ENCODE results near the gene C11orf87. TPM values are rescaled to one million over a fixed set of nuclear protein-coding genes. Genes with fewer than 3 reads are reported as not detected.

C11orf87 gene
- not detected for total RNA-seq
- not detected for polyA plus RNA-seq
- total RNA-seq, result 0 reads per million in 6 experiments

GRCh38 chr11:109421981-109422869 is at the start of gene C11orf87:
Gene C11orf87, plus strand, starts transcription at chr11:109422190. Its CDS starts 1,444 bp downstream, at chr11:109423634.
- peaks cover 20 to 57% (median 35%) of the 10 kb centered on the region in 5 donors for H3K27me3 Mint-ChIP-seq
- no peak within 1 kb of the TSS for H3K27ac Mint-ChIP-seq
- POLR2A ChIA-PET, result no interaction called here
- H3K36me3 Mint-ChIP-seq, result peaks cover 0 to 12% (median 3%) of the 10 kb centered on the region in 3 donors
- DNase-seq, result no peak
- H3K9me3 Mint-ChIP-seq, result peaks cover 0 to 11% (median 8%) of the 10 kb centered on the region in 9 donors
- peak within 1 kb of the TSS in 1 of 10 donors; percentile 19 for H3K4me3 Mint-ChIP-seq
- peaks cover 0 to 7% (median 0%) of the 10 kb centered on the region in 4 donors for H3K4me1 Mint-ChIP-seq
- ATAC-seq, result no peak

GRCh38 chr11:109374032-109374431 is 48.0 kb upstream of the C11orf87 start:
- peaks cover 0 to 17% (median 8%) of the 10 kb centered on the region in 9 donors for H3K9me3 Mint-ChIP-seq
- DNase-seq (no peak), ATAC-seq (no peak)
- POLR2A ChIA-PET, result no interaction called here
- peaks cover 2 to 19% (median 4%) of the 10 kb centered on the region in 5 donors for H3K27me3 Mint-ChIP-seq
- H3K27ac Mint-ChIP-seq, result no peak overlapping the region
- no peaks in the 10 kb centered on the region for H3K4me1 Mint-ChIP-seq
- no peak overlapping the region for H3K4me3 Mint-ChIP-seq
- H3K36me3 Mint-ChIP-seq, result peaks cover 0 to 4% (median 0%) of the 10 kb centered on the region in 3 donors

- POLR2A ChIA-PET, result no interaction called here
- Mint-ChIP-seq H3K4me1 (no peaks in the 10 kb centered on the region), H3K36me3 (peaks cover 0 to 4% (median 0%) of the 10 kb centered on the region in 3 donors), H3K9me3 (peaks cover 0 to 14% (median 8%) of the 10 kb centered on the region in 9 donors), H3K27me3 (peaks cover 2 to 19% (median 4%) of the 10 kb centered on the region in 5 donors), H3K4me3 (no peak overlapping the region), H3K27ac (no peak overlapping the region)
- no peak for ATAC-seq
- no peak for DNase-seq
These were observed 47.5 kb upstream of the C11orf87 start for GRCh38 chr11:109374441-109374840.

- no peak overlapping the region for H3K27ac Mint-ChIP-seq
- ATAC-seq, result no peak
- no peaks in the 10 kb centered on the region for H3K36me3 Mint-ChIP-seq
- no peaks in the 10 kb centered on the region for H3K4me1 Mint-ChIP-seq
- no peak overlapping the region for H3K4me3 Mint-ChIP-seq
- H3K9me3 Mint-ChIP-seq, result peaks cover 0 to 8% (median 3%) of the 10 kb centered on the region in 9 donors
- DNase-seq, result no peak
- H3K27me3 Mint-ChIP-seq, result peaks cover 0 to 9% (median 3%) of the 10 kb centered on the region in 5 donors
- POLR2A ChIA-PET, result no interaction called here
These were observed 44.8 kb upstream of the C11orf87 start for GRCh38 chr11:109377039-109377742.

GRCh38 chr11:109378034-109378433 is 44.0 kb upstream of the C11orf87 start:
- H3K4me3 Mint-ChIP-seq, result no peak overlapping the region
- ATAC-seq, result no peak
- H3K4me1 Mint-ChIP-seq, result no peaks in the 10 kb centered on the region
- H3K9me3 Mint-ChIP-seq, result peaks cover 0 to 8% (median 0%) of the 10 kb centered on the region in 9 donors
- no peak for DNase-seq
- no peaks in the 10 kb centered on the region for H3K36me3 Mint-ChIP-seq
- POLR2A ChIA-PET, result no interaction called here
- no peak overlapping the region for H3K27ac Mint-ChIP-seq
- peaks cover 0 to 9% (median 3%) of the 10 kb centered on the region in 5 donors for H3K27me3 Mint-ChIP-seq

- Mint-ChIP-seq H3K36me3 (no peaks in the 10 kb centered on the region), H3K4me3 (no peak overlapping the region), H3K27ac (no peak overlapping the region), H3K27me3 (peaks cover 0 to 8% (median 2%) of the 10 kb centered on the region in 5 donors), H3K4me1 (no peaks in the 10 kb centered on the region), H3K9me3 (peaks cover 0 to 4% (median 0%) of the 10 kb centered on the region in 9 donors)
- DNase-seq (no peak), ATAC-seq (no peak)
- POLR2A ChIA-PET, result no interaction called here
These were observed 38.7 kb upstream of the C11orf87 start for GRCh38 chr11:109383306-109383705.

GRCh38 chr11:109384873-109385272 is 37.1 kb upstream of the C11orf87 start:
- Mint-ChIP-seq H3K9me3 (peaks cover 0 to 7% (median 0%) of the 10 kb centered on the region in 9 donors), H3K4me3 (no peak overlapping the region), H3K27me3 (peaks cover 0 to 9% (median 0%) of the 10 kb centered on the region in 5 donors), H3K4me1 (no peaks in the 10 kb centered on the region), H3K36me3 (no peaks in the 10 kb centered on the region), H3K27ac (no peak overlapping the region)
- ATAC-seq, result no peak
- POLR2A ChIA-PET, result no interaction called here
- no peak for DNase-seq

GRCh38 chr11:109388982-109389381 is 33.0 kb upstream of the C11orf87 start:
- POLR2A ChIA-PET, result no interaction called here
- DNase-seq (no peak), ATAC-seq (no peak)
- no peaks in the 10 kb centered on the region for H3K36me3 Mint-ChIP-seq
- peaks cover 0 to 10% (median 2%) of the 10 kb centered on the region in 9 donors for H3K9me3 Mint-ChIP-seq
- H3K27ac Mint-ChIP-seq, result no peak overlapping the region
- H3K27me3 Mint-ChIP-seq, result peaks cover 0 to 13% (median 7%) of the 10 kb centered on the region in 5 donors
- peaks cover 0 to 2% (median 0%) of the 10 kb centered on the region in 4 donors for H3K4me1 Mint-ChIP-seq
- H3K4me3 Mint-ChIP-seq, result no peak overlapping the region

GRCh38 chr11:109390752-109391151 is 31.2 kb upstream of the C11orf87 start:
- H3K36me3 Mint-ChIP-seq, result no peaks in the 10 kb centered on the region
- peaks cover 0 to 13% (median 4%) of the 10 kb centered on the region in 5 donors for H3K27me3 Mint-ChIP-seq
- H3K4me3 Mint-ChIP-seq, result no peak overlapping the region
- DNase-seq, result no peak
- POLR2A ChIA-PET, result no interaction called here
- H3K9me3 Mint-ChIP-seq, result peaks cover 0 to 10% (median 3%) of the 10 kb centered on the region in 9 donors
- no peak for ATAC-seq
- H3K4me1 Mint-ChIP-seq, result peaks cover 0 to 2% (median 0%) of the 10 kb centered on the region in 4 donors
- no peak overlapping the region for H3K27ac Mint-ChIP-seq

GRCh38 chr11:109401545-109401944 is 20.4 kb upstream of the C11orf87 start:
- H3K27me3 Mint-ChIP-seq, result no peaks in the 10 kb centered on the region
- POLR2A ChIA-PET, result no interaction called here
- no peak for ATAC-seq
- peaks cover 0 to 11% (median 6%) of the 10 kb centered on the region in 9 donors for H3K9me3 Mint-ChIP-seq
- H3K36me3 Mint-ChIP-seq, result no peaks in the 10 kb centered on the region
- no peaks in the 10 kb centered on the region for H3K4me1 Mint-ChIP-seq
- no peak overlapping the region for H3K27ac Mint-ChIP-seq
- no peak overlapping the region for H3K4me3 Mint-ChIP-seq
- no peak for DNase-seq

GRCh38 chr11:109405671-109406070 is 16.3 kb upstream of the C11orf87 start:
- H3K36me3 Mint-ChIP-seq, result no peaks in the 10 kb centered on the region
- H3K9me3 Mint-ChIP-seq, result peaks cover 0 to 12% (median 5%) of the 10 kb centered on the region in 9 donors
- POLR2A ChIA-PET, result no interaction called here
- ATAC-seq, result no peak
- no peak overlapping the region for H3K4me3 Mint-ChIP-seq
- no peak for DNase-seq
- no peak overlapping the region for H3K27ac Mint-ChIP-seq
- H3K4me1 Mint-ChIP-seq, result no peaks in the 10 kb centered on the region
- H3K27me3 Mint-ChIP-seq, result peaks cover 0 to 4% (median 0%) of the 10 kb centered on the region in 5 donors

- peaks cover 0 to 4% (median 0%) of the 10 kb centered on the region in 4 donors for H3K4me1 Mint-ChIP-seq
- peaks cover 0 to 9% (median 2%) of the 10 kb centered on the region in 9 donors for H3K9me3 Mint-ChIP-seq
- no peak for ATAC-seq
- H3K4me3 Mint-ChIP-seq, result no peak overlapping the region
- POLR2A ChIA-PET, result no interaction called here
- no peak for DNase-seq
- H3K27me3 Mint-ChIP-seq, result peaks cover 11 to 17% (median 13%) of the 10 kb centered on the region in 5 donors
- H3K36me3 Mint-ChIP-seq, result peaks cover 0 to 5% (median 3%) of the 10 kb centered on the region in 3 donors
- H3K27ac Mint-ChIP-seq, result no peak overlapping the region
These were observed 5.4 kb upstream of the C11orf87 start for GRCh38 chr11:109416601-109417000.
